ENCODE data around the gene NRXN3. TPM values are rescaled to one million over a fixed set of nuclear protein-coding genes. Genes with fewer than 3 reads are reported as not detected.

NRXN3 gene
- total RNA-seq, 2 experiments from 2014 or later: not detected

DNA sequence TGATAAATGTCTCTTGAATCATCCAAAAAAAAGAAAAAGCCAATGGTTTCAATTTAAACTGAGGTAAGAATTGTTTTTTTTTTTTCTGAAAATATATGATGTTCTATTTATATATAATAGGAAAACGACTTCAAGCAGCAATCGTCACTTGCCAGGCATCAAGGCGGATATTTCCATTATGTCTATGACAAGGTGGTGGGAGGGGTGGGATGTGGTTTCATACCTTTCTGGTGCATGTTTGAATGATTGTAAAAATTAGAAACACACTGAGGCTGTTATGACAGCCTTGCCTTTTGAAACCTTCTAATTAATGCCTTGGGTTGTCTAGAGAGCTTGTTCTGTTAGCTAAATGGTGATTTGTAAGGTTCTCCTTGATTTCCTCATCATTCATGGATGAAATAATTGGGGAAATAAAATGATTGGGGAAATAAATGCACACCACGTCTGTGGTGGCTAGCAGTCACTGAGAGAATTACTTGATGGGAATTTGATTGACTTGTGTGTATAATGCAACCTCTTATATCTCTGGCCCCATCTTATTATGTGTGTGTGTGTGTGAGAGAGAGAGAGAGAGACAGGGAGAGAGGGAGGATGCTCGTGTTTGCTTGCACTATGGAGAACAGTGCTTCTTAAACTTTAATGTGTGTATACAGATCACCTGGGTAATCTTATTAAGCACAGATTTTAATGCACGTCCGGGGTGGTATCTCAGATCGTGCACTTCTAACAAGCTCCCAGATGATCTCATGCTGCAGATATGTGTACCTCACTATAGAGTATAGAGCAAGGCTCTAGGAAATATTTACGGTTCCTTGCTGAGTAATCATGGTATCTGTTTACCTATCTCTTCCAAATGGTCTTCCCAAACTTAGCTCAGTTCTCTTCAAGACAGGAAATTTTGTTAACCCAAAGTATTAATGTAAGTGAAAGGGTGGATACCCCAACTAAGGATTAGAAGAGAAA is 1538.5 kb downstream of the NRXN3 start:
- ATAC-seq: no peak
- H3K4me1 Mint-ChIP-seq: no peaks in the 10 kb centered on the region
- no peak overlapping the region for H3K4me3 Mint-ChIP-seq
- no peak overlapping the region for H3K27ac Mint-ChIP-seq
- no peaks in the 10 kb centered on the region for H3K9me3 Mint-ChIP-seq (ENCODE audit: low read depth)
- DNase-seq: no peak
- no peaks in the 10 kb centered on the region for H3K36me3 Mint-ChIP-seq
- no peaks in the 10 kb centered on the region for H3K27me3 Mint-ChIP-seq
- CTCF ChIA-PET: no interaction called here

DNA sequence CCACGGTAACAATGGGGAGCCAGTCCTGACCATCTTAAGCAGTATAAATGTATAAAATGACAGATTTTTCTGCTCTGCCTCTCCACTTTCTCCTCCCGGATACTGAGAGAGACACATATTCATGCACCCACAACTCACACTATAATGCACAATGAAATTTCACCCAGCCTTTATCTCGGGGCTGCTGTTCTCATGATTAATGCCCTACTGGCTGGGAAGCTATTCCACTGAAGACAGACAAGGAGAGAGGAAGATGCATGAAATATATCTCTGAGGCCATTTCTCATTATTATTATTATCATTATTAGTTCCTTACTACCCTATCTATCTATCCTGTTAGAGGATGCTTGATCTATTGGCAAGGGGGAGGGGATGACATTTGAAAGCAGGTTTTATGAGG is 1539.4 kb downstream of the NRXN3 start:
- DNase-seq: no peak
- no peaks in the 10 kb centered on the region for H3K36me3 Mint-ChIP-seq
- no peaks in the 10 kb centered on the region for H3K4me1 Mint-ChIP-seq
- H3K27ac Mint-ChIP-seq: no peak overlapping the region
- no peak overlapping the region for H3K4me3 Mint-ChIP-seq
- no peaks in the 10 kb centered on the region for H3K27me3 Mint-ChIP-seq
- no peak for ATAC-seq
- no peaks in the 10 kb centered on the region for H3K9me3 Mint-ChIP-seq (ENCODE audit: low read depth)
- CTCF ChIA-PET: no interaction called here

DNA sequence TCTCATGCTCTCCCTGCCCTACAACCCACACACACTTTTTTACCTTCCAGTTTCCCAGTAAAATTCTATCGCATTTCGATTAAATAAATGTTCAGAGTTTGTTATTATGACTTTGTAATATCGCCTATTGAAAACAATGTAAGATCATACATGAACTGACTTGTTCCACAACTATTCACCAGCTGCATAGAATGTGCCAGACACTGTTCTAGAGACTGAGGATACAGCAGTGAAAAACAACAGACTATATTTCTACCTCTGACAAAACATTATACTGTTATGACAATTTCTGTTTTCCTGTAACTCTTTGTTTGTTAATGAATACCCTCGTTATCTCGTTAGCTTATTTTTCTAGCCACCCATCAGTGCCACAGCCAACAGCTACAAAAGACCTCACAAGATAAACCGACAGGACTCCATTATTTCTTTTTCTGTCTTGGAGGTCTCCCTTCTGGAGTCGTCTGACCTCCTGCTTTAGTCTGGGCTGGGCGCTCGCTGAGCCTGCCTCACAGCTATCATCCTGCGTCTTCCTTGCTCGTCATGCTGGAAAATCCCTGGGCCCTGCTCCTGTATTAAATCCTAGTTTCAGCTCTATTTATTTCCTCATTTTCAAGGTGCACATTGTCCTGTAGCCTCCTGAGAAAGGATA is 1542.3 kb downstream of the NRXN3 start:
- no peaks in the 10 kb centered on the region for H3K4me1 Mint-ChIP-seq
- H3K4me3 Mint-ChIP-seq: no peak overlapping the region
- H3K9me3 Mint-ChIP-seq (ENCODE audit: low read depth): no peaks in the 10 kb centered on the region
- CTCF ChIA-PET: no interaction called here
- H3K27ac Mint-ChIP-seq: no peak overlapping the region
- ATAC-seq (no peak), DNase-seq (no peak)
- H3K36me3 Mint-ChIP-seq: no peaks in the 10 kb centered on the region
- H3K27me3 Mint-ChIP-seq: no peaks in the 10 kb centered on the region

GRCh38 chr14:79721399-79722084 is 1551.4 kb downstream of the NRXN3 start:
- ATAC-seq (no peak), DNase-seq (no peak)
- no peak overlapping the region for H3K4me3 Mint-ChIP-seq
- no peaks in the 10 kb centered on the region for H3K9me3 Mint-ChIP-seq (ENCODE audit: low read depth)
- H3K27me3 Mint-ChIP-seq: no peaks in the 10 kb centered on the region
- no peaks in the 10 kb centered on the region for H3K36me3 Mint-ChIP-seq
- CTCF ChIA-PET: no interaction called here
- no peaks in the 10 kb centered on the region for H3K4me1 Mint-ChIP-seq
- no peak overlapping the region for H3K27ac Mint-ChIP-seq

DNA sequence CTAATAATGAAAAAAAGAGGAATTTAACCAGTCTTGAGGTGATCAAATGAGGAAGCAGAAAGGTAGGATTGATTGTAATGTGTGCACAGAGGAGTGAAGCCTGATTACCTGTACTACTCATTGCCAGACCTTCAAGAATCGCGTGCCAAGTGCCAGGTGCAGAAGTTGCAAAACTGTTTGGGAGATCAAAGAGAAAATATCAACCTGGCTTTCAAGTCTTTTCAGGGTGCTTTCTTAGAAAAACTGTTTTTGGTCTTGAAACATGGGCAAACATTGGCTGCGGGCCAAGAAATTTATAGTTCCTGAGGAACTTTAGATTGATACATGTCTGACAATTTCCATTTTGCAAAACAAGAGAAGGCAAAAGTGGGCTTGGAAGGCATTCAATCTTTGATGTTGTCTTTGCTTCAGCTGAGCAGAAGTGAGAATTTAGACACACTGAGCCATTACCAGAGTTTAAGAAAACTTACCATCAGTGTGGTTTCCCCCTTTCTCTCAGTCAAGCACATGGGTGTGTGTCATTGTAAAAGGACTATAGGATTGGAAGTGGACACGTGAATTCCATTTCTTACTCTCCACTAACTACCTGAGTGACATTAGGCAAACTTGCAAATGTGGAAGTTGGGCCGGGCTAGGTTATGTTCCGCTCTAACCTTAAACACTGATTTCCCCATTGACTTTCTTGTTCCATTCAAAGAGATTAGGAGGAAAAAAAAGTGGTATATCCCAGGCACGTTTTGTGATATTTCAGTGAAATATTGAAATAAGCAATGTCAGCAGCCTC is 1555.0 kb downstream of the NRXN3 start:
- CTCF ChIA-PET: no interaction called here
- Mint-ChIP-seq H3K9me3 (ENCODE audit: low read depth) (no peaks in the 10 kb centered on the region), H3K27me3 (no peaks in the 10 kb centered on the region), H3K4me3 (no peak overlapping the region), H3K27ac (no peak overlapping the region), H3K4me1 (no peaks in the 10 kb centered on the region), H3K36me3 (no peaks in the 10 kb centered on the region)
- no peak for DNase-seq
- no peak for ATAC-seq

DNA sequence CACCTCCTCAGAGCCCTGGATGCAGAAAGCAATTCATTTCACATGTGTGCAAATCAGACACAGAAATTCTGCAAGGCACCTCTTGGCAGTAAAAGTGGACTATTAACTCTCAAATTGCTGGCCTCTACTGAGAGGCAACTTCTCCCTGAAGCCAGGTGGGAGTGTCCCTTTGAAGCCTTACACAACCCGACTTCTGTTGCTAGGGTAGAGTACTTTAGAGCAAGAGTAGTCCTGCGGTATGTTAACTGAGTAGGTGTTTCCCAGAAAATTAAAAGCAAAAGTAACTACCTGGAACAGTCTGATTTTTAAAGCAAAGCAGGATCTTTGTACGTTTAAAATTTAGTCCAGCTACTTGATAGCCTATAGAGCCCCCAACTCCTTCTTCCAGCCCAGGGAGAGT is 1557.7 kb downstream of the NRXN3 start:
- CTCF ChIA-PET: no interaction called here
- ATAC-seq (no peak), DNase-seq (no peak)
- Mint-ChIP-seq H3K36me3 (no peaks in the 10 kb centered on the region), H3K4me1 (no peaks in the 10 kb centered on the region), H3K27me3 (no peaks in the 10 kb centered on the region), H3K27ac (no peak overlapping the region), H3K9me3 (ENCODE audit: low read depth) (no peaks in the 10 kb centered on the region), H3K4me3 (no peak overlapping the region)

GRCh38 chr14:79728331-79728730 is 1558.2 kb downstream of the NRXN3 start:
- no peaks in the 10 kb centered on the region for H3K27me3 Mint-ChIP-seq
- no peak overlapping the region for H3K27ac Mint-ChIP-seq
- no peaks in the 10 kb centered on the region for H3K36me3 Mint-ChIP-seq
- no peaks in the 10 kb centered on the region for H3K9me3 Mint-ChIP-seq (ENCODE audit: low read depth)
- no peaks in the 10 kb centered on the region for H3K4me1 Mint-ChIP-seq
- ATAC-seq: no peak
- no peak overlapping the region for H3K4me3 Mint-ChIP-seq
- CTCF ChIA-PET: no interaction called here
- DNase-seq: no peak

DNA sequence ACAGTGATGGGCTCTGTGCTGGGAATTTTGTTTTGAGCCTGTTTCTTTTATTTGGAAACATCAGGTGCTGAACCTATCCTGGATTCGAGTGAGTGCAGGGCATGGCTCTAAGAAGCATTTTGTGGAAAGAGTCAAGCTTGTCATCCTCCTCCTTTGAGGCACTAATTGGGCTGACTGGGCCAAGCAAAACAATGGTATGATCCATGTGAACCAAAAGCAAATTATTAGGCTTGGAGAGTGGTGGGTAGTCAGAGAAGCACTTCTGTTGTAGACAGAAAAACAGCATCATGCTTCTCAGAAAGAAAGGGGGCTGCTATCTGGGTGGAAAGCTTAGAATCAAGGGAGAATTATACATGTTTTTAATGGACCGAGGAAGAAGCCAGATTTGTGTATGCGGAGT is 1559.6 kb downstream of the NRXN3 start:
- Mint-ChIP-seq H3K4me1 (no peaks in the 10 kb centered on the region), H3K4me3 (no peak overlapping the region), H3K27ac (no peak overlapping the region), H3K9me3 (ENCODE audit: low read depth) (no peaks in the 10 kb centered on the region), H3K27me3 (no peaks in the 10 kb centered on the region), H3K36me3 (no peaks in the 10 kb centered on the region)
- ATAC-seq (no peak), DNase-seq (no peak)
- CTCF ChIA-PET: no interaction called here

- H3K27me3 Mint-ChIP-seq: no peaks in the 10 kb centered on the region
- no peak overlapping the region for H3K27ac Mint-ChIP-seq
- CTCF ChIA-PET: no interaction called here
- ATAC-seq (no peak), DNase-seq (no peak)
- H3K4me3 Mint-ChIP-seq: no peak overlapping the region
- no peaks in the 10 kb centered on the region for H3K36me3 Mint-ChIP-seq
- no peaks in the 10 kb centered on the region for H3K4me1 Mint-ChIP-seq
- no peaks in the 10 kb centered on the region for H3K9me3 Mint-ChIP-seq (ENCODE audit: low read depth)
These were observed 1560.0 kb downstream of the NRXN3 start for GRCh38 chr14:79730196-79730595.

DNA sequence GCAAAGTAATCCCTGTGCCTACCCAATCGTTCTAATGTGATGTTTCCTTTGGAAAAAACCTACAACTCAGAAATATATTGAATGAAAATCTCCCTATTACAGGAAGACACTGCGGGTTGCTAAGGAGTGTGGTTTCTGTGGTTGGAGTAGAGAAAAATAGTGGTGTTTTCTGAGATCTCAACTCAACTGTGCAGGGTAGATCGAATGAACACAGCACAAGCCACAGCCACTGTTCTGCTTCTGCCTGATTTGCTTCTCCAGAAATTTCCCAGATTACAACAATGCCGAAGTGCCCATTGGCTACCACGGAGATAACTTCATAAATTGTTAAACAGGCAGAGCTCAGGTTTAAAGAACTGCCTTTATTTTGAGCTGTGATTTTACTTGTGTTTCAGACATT is 1560.8 kb downstream of the NRXN3 start:
- Mint-ChIP-seq H3K27me3 (no peaks in the 10 kb centered on the region), H3K9me3 (ENCODE audit: low read depth) (peaks cover 3% of the 10 kb centered on the region), H3K4me1 (no peaks in the 10 kb centered on the region), H3K27ac (no peak overlapping the region), H3K4me3 (no peak overlapping the region), H3K36me3 (no peaks in the 10 kb centered on the region)
- no peak for DNase-seq
- CTCF ChIA-PET: no interaction called here
- no peak for ATAC-seq

- Mint-ChIP-seq H3K9me3 (ENCODE audit: low read depth) (peaks cover 6% of the 10 kb centered on the region), H3K4me3 (no peak overlapping the region), H3K27me3 (no peaks in the 10 kb centered on the region), H3K27ac (no peak overlapping the region), H3K4me1 (no peaks in the 10 kb centered on the region), H3K36me3 (no peaks in the 10 kb centered on the region)
- DNase-seq (no peak), ATAC-seq (no peak)
- CTCF ChIA-PET: interaction anchor here (0.8 kb wide), 1 partner anchor 38 kb away, joined by 3 read pairs; no protein-coding TSS in a partner anchor
These were observed 1562.9 kb downstream of the NRXN3 start for GRCh38 chr14:79732911-79733655.

DNA sequence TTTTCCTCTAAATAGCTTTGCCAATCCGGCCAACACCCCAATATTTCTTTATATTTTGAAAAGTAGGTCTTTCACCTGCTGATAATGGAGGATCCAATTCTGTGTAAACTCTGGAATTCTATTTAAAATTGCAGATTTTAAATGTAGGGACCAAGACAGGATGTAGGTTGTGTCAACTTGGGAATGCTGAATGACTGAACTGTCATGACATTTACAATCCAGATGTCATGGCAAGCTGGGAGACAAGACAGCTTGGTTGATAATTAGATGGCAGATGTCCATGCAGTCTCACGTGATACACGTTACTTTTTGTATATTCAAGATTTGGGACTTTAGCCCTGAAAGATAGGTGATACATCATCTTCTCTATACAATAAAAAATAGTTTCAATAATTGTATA is 1564.0 kb downstream of the NRXN3 start:
- no peak overlapping the region for H3K4me3 Mint-ChIP-seq
- no peaks in the 10 kb centered on the region for H3K36me3 Mint-ChIP-seq
- DNase-seq (no peak), ATAC-seq (no peak)
- no peaks in the 10 kb centered on the region for H3K4me1 Mint-ChIP-seq
- peaks cover 6% of the 10 kb centered on the region for H3K9me3 Mint-ChIP-seq (ENCODE audit: low read depth)
- no peaks in the 10 kb centered on the region for H3K27me3 Mint-ChIP-seq
- CTCF ChIA-PET: interaction anchor here (0.8 kb wide), 1 partner anchor 39 kb away, joined by 3 read pairs; no protein-coding TSS in a partner anchor
- no peak overlapping the region for H3K27ac Mint-ChIP-seq

GRCh38 chr14:79734656-79735055 is 1564.5 kb downstream of the NRXN3 start:
- Mint-ChIP-seq H3K4me1 (no peaks in the 10 kb centered on the region), H3K4me3 (no peak overlapping the region), H3K27ac (no peak overlapping the region), H3K9me3 (ENCODE audit: low read depth) (peaks cover 6% of the 10 kb centered on the region), H3K36me3 (no peaks in the 10 kb centered on the region), H3K27me3 (no peaks in the 10 kb centered on the region)
- ATAC-seq: no peak
- DNase-seq: no peak
- CTCF ChIA-PET: no interaction called here

All from activated CD8-positive, alpha-beta memory T cell treated with anti-CD3 and anti-CD28 coated beads, Interleukin-2, amount 10 ng/mL, durations not matched to agents 7 days and 5 days (primary cell).